Myocyte (in vitro differentiated cells): ENCODE results near the gene BRD3OS. TPM values are rescaled to one million over a fixed set of nuclear protein-coding genes. Genes with fewer than 3 reads are reported as not detected.

Experiments used
- DNase-seq: peaks from one replicate; pipeline ENCODE4 v3.0.0-alpha.2; 2012; ENCODE audit warnings: low read depth
- polyA plus RNA-seq: library from polyadenylated mRNA; unstranded; fragments of >200 nt; gene quantifications from one replicate; pipeline ENCODE4 v1.2.1, GENCODE V29; 2012; ENCODE audit warnings: missing spikeins
- total RNA-seq: library from RNA; depleted of rRNA; stranded (reverse); fragments of >200 nt; gene quantifications from 2 replicates; pipeline ENCODE4 v1.2.3, GENCODE V29; 2014

BRD3OS gene, protein sequence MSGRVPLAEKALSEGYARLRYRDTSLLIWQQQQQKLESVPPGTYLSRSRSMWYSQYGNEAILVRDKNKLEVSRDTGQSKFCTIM
- 10.5 and 13.4 TPM in 2 replicates for total RNA-seq
- polyA plus RNA-seq: 25.6 TPM

DNA sequence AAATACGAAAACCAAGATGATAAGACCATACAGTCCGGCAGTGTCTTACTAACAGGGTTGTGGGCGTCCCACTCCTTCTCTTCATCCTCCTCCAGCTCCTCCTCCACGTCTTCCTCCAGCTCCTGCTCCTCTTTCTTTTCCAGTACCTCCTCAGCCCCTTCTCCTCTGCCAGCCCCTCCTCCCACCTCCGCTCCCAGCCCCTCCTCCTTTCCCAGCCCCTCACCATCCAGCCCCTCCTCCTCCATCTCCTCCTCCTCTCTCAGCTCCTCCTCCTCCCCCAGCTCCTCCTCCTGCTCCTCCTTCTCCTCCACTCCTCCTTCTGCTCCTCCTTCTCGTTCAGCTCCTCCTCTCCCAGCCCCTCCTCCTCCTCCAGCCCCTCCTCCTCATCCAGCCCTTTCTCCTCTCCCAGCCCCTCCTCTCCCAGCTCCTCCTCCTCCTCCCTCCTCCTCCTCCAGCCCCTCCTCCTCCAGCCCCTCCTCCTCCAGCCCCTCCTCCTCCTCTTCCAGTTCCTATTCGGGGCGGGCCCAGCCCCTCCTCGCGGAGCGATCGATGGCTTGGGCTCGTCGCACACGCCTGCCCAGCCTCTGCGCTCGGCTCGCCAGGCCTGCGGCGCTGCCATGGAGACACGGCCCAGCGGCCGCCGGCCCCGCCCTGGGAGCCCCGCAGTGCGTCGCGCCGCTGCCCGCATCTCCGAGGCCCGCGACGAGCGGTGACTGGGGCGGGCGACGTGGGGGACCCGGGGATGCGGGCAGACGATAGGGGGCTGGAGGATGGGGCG lies at the start of gene BRD3OS:
Gene BRD3OS (plus strand): TSS at position 654 of the 778 bp plus-strand sequence. CDS start 1,267 bp downstream, outside the sequence.
- DNase-seq: peak; percentile 98

DNA sequence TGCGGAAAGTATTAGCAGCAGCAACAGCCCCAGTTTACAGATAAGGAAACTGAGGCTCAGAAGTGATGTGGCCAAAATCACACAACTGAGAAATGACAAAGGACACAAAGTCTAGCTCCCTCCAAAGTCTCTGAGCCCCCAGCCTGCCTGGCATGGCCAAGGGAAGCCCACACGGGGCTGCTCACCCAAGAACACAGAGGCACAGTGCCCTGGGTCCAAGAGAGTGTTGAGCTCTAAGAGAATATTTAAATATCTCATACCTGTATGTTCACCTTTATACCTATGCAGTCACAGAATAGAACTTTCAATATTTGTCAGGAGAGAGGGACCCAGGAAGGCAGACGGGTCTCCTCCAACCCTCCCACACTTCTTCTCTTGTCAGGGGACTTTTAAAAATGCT lies 49.8 kb upstream of the BRD3OS start:
- no peak for DNase-seq

DNA sequence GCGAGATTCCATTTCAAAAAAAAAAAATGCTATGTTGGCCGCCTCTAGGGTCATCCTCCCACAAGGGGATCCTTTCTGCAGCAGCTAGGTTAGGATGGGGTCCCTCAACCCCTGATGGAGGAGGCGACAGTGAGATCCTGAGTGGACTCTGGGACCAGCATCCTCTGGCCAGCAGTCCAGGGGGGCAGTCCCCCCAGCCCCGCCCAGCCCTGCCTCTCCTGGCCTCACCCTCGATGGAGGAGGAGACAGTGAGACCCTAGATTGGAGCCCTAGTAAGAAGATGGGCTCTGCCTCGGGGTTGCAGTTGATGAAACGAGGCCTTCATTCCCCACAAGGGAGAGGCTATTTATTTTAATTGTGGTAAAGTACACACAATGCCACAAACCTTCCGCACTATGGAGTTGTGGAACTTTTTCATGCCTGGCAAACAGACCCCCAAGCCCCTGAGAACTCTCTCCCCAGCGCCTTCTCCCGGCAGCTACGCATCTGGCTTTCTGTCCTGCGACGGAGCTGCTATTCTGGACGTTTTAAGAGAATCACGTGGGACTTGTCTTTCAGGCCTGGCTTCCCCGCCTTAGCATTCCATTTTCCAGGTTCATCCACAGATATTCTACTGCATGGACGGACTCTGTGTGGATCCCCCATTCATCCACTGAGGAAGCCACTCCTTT lies 49.0 kb upstream of the BRD3OS start:
- DNase-seq: no peak

DNA sequence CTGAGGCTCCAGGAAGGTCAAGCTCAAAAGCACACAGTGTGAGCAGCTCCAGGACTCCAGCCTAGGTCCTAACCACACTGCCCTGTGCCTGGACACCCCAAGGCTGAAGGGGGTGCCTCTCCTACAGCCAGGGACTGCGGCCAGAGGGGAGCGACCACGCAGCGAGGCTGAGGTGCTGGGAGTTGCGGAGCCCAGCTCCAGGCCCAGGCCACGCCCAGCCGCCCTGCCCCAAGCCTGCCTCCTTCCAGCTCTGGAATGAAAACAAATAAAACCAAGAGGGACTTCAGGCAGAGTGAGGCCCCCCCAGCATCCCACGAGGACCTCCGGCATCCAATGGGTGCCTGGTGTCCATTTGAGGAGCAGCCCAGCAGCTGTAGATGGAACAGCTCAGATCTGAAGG lies 48.4 kb upstream of the BRD3OS start:
- no peak for DNase-seq

DNA sequence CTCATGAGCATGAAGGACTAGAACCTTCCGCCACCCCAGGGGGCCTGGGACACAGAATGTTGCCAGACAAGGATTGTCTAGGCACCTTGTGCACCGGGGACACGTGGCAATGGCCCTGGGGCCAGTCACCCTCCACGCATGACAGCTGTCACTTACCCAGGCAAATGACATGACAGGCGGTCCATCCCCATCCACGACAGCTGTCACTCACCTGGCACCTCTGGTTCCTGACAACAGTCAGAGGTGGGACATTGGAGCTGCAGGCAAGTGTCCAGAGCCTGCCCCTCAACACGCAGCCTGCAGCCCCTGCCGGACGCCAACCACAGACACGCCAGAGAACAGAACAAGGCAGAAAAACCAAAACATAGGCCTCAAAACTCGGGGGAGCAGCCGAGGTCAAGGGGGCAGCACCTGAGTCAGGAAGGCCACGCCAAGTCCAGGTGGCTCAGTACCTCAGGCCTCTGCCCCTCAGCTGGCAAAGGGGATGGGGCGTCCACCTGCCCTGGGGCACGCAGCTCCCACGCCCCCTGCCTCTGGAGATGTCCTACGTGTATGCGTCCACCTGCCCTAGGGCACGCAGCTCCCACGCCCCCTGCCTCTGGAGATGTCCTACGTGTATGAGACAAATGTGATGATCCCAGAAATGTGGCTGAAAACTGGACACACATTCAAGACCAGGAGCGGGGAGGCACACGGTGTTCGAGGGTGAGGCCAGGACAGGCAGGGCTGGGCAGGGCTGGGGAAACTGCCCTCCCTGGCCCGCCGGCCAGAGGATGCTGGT lies 47.7 kb upstream of the BRD3OS start:
- no peak for DNase-seq

DNA sequence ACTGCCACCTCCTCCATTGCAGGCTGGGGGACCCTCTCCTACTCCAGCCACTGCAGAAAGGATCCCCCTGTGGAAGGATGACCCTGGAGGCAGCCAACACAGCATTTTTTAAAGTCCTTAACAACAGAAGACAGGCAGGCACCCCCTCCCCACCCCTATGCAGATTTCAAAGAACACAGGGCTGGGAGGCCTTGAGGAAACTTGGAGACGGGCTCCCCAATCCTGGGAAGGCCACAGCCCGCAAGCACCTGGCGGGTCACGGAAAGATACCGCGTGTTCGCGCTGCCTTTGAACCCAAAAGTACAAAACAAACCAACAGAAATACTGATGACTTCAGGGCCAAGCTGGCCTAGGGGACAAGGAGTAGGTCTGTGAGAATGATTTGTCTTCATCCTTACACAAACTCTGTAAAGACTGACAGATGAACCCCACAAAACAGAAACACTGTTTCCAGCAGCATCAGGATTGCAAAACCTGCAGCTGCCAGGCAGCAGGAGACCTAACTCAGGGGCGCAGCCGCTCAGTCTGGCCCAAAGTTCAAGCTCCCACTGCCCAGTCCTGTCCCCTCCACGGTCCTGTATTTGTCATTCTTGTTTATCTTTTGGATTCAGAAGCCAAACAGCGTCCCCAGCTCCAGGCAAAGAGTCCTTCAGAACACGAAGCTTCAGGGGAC lies 46.9 kb upstream of the BRD3OS start:
- no peak for DNase-seq

DNA sequence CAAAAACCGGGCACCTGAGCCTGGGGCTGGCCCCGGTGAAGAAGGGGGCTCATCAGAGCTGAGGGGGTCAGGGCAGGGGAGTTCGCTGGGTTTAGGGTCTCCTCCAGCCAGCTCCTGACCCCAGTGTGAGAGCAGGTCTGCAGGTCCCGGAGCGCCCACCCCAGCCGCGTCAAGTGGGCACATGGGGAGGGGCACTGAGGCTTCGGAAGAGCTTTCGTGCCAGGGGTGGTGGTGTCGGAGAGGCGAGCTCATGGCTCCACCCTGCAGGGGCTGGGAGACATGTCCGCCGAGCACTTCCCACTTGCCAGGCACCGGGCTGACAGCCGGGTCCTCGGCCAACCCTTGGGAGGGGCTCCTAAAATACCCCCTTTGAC lies 46.4 kb upstream of the BRD3OS start:
- no peak for DNase-seq

DNA sequence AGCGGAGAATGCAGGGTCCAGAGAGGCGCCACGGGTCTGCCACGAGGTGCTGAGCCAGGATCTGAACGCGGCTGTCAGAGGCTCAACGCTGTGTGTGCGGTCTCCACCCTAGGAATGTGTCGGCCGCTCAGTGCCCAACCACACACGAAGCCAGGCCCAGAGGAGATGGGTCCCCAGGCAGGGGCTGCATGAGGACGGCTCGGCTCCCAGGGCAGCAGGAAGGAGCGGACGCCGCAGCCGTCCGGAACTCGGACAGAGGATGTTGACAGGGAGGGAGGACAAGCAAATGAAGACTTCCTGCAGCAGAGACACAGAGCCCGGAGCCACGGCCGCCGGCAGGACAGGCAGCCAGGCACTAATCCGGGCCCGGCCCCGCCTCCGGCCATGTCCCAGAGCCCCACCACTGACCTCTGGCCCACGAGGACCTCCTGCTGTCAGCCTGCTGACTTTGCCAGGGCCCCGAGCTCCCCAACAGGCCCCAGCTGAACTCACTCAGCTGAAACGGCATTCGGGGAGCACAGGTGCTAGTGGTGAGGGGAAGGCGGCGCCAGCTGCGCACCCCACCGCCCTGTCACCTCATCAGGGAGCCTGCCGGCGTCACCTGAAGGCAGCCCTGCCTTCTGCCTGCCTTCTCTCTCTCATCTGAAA lies 45.9 kb upstream of the BRD3OS start:
- peak; percentile 61 for DNase-seq

DNA sequence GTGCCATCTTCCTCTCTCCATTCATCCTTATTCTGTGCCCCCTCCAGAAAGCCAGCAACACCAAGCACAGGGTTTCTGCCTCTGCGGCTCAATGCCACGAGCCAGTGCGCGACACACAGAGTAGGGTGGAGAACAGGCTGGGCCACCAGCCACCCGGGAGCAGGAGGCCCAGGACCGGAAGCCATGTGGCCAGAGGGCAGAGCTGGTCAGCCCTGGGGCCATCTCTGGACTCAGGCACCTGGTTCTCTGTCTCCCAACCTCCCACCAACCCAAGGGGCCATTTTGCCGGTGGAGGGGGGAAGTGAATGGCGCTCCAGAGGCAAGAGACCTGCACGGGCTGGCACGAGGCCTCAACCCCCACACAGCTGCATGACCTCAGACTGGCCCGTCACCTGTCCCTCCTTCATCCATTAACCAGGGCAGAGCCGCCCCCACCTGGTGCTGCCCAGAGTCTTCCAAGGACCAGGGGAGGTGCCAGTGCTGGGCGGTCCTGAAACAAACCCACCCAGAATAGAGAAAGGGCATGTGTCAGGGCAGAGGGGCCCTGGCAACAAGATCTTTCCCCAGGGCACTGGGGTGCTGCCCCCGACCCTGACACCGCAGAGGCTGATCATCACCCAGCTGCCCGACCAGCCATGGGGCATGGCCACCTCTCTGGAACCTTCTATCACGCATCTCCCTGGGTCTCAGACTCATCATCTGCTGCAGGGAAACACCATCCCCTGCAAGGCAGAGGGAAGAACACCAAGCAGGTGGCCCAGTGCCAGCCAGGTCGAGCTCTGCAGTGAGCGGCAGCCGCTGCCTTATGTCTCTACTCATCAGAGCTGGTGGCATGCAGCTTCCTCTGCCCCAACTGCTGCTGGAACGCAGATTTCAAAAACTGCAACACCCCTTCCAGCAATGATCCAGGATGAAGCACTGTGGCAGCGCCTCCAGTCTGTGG lies 45.1 kb upstream of the BRD3OS start:
- peak; percentile 78 for DNase-seq

DNA sequence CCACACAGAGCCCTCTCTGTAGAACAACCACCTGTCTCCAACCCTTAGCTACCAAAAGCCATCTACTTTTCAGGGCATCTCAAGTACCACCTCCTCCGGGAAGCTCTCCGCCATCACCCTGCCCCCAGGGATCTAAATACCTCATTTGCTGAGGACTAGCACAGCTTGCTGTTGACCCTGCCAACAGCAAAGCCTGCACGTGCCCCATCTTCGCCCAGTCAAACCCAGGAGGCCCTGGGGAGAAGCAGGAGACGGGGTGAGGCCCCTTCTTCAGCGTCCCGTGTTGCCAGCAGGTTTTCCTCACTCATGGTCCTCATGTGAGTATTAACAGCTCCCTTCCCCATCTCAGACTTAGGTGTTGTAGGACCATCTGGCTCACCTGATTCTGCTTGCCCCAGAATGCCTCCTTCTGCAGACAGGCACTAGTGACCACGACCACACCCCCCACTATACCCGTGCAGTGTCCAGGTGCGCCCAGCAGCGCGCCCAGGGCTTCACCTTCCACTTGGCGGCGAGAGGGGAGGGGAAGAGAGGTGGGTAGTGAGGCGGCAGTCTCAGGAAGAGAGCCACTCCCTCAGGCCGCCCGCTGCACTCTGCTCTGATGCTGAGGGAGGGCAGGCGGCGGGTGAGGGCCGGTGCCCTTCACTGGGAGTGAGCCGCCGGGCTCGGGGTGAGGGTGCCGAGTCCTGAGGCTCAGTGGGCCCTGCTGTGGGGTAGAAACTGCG lies 44.3 kb upstream of the BRD3OS start:
- no peak for DNase-seq

DNA sequence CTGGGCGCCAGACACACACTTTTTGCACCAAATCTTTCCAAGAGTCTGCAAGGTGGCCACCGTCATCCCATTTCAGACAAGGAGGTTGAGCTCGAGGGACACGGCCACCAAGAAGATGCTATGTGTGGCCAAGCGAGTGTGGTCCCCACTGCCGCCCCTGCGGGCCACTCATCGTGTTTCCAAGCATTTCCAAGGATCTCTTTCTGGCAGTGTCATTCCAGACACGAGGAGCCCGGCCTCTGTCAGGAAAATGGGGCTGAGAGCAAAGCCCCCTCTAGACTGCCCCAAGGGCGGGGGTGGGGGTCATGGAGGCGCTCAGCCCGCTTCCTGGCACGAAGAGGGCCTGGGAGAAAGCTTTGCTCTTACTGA lies 43.7 kb upstream of the BRD3OS start:
- no peak for DNase-seq

DNA sequence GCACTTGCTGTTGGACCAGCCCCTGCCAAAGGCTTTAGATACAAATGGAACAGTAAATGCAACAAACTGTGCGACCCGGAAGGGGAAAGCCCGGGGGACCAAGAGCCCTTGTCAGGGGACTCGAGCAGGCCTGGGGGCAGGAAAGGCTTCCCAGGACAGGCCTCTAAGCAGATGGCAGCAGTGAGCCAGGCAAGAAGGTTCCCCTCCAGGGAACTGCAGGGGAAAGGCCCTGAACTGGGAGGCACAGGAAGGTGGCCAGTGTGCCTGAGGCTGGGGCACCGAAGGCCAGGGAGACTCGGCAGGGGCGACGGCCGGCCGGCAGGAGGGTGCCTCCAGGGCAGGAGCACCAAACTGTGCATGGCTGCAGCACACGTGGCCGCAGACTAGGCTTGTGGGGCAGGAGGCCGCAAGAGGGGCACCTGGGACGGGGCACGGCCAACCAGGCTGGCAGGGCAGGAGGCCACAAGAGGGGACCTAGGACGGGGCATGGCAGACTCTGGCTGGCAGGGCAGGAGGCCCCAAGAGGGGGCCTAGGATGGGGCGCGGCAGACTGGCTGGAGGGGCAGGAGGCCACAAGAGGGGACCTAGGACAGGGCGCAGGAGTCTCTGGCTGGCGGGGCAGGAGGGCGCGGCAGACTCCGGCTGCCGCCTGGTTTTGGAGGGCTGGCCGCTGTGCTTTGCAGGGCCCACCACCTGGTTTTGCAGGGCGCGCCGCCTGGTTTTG lies 43.2 kb upstream of the BRD3OS start:
- DNase-seq: no peak

DNA sequence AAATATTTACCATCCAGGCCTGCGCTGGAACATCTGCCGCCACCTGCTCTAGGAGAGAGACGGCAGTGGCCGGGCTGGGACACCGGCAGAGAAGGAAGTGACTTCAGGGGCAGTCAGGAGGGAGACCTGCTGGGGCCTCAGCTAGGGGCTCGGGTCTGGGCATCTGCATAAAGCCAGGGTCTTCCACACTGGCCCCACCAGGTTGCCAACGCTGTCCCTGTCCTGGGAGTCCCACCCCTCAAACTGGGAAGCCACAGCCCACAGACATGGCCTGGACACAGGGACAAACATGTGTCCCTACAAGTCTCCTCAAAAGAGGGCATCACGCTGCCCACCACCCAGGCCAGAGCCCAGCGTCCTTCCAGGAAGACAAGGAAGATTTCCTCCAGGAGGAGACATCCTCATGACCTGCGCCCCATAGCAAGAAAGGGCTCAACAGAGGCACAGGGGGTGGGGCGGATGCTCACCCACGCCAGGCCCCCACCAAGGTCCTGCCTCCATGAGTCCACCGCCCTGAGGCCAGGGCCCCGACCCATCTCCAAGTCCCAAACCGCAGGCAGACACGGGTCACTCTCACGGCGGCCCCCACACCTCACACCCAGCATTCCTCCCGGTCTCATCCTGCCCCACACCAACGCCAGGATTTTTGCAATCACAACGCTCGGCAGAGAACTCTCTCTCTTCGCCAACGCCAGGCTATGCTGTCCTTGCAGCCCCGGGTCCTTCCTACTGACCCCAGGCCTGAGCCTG lies 42.1 kb upstream of the BRD3OS start:
- DNase-seq: no peak

DNA sequence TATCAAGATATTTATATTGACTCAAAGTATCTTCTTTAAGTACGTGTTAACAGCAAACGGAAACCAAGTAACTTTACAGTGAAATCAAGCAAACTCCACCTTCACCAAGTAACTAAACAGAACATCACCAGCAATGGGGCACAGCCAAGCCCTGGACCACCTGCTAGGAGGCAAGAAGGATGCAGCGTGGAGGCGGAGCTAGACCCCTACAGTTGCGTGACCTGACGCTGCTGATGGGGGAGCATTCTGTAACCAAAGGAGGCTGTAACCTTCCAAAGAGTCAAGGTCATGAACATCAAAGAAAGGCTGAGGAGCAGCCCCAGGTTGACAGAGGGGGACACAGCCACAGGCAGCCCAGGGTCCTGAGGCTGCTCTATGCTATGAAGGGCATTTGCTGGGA lies 39.2 kb upstream of the BRD3OS start:
- no peak for DNase-seq

DNA sequence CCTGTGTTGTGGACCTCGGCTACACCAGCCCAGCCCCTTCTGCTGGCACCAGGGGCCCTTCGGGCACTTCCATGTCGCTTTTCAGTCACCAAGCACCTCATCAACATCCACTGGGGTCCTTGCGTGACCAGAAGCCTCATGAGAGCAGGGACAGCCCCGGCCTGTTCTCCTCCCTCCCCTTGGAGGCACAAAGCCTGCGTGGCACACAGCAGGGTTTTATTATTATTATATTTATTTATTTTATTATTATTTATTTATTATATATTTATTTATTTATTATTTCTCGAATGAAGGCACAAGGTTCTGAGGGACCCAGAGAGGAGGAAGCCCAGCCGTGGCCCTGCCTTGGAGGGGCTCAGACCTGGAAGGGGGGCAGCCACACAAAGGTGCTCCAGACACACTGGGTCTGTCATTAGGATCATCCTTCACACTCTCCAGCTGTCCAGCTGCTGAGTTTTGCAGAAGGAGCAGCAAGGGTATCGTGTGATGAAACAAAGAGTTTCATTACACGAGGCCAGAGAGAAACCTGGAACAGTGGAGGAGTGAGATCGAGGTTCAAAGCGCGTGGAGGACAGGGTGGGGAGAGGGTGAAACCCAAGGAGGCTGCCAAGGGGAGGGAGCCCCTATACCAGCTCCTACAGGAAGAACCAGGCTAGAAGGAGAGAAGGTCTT lies 38.4 kb upstream of the BRD3OS start:
- no peak for DNase-seq

DNA sequence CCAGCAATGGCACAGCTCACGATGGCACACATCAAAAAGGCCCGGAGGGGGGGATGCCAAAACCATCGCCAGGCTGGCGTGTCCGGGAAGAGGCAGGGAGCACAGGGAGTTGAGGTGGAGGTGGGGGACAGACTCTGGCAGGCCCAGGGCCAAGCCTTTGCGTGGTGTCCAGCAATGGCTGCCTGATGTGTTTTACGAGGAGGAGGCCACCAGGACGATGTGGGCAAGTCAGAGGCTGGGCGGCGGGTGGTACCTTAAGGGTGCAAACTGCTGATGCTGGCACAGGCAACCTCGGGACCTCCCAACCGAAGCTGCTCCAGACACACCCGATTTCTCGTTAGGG lies 37.9 kb upstream of the BRD3OS start:
- no peak for DNase-seq
